Activated naive CD4-positive, alpha-beta T cell treated with anti-CD3 and anti-CD28 coated beads, Interleukin-2, amount 10 ng/mL, durations not matched to agents 7 days and 5 days (primary cell): Measurements from ENCODE around the gene MED12L.

Experiments
- CTCF ChIA-PET: fragments of 350-600 bp; sonication (Branson Sonifier 250); formaldehyde crosslinking; loops from one replicate; lab custom pipeline; 2021; ENCODE audit warnings: antibody characterized with exemption; lab: Charles Lee
- DNase-seq: peaks from one replicate; pipeline ENCODE4 v3.0.0-alpha.2; 2020
- H3K27ac Mint-ChIP-seq: one replicate; pipeline ENCODE4 v1.8.0; 2021; ENCODE audit warnings: mild to moderate bottlenecking, moderate library complexity, mixed read lengths
- H3K27me3 Mint-ChIP-seq: one replicate; pipeline ENCODE4 v1.8.0; 2021; ENCODE audit warnings: mild to moderate bottlenecking, mixed read lengths
- H3K36me3 Mint-ChIP-seq: one replicate; pipeline ENCODE4 v1.8.0; 2021; ENCODE audit warnings: mixed read lengths
- H3K4me1 Mint-ChIP-seq: one replicate; pipeline ENCODE4 v1.8.0; 2021; ENCODE audit warnings: mixed read lengths
- H3K4me3 Mint-ChIP-seq: one replicate; pipeline ENCODE4 v1.8.0; 2021; ENCODE audit warnings: mild to moderate bottlenecking, moderate library complexity, mixed read lengths
- H3K9me3 Mint-ChIP-seq: one replicate; pipeline ENCODE4 v1.8.0; 2021; ENCODE audit warnings: mixed read lengths

MED12L gene

GRCh38 chr3:151305775-151306151 is 220.3 kb downstream of the MED12L start:
- Mint-ChIP-seq H3K27ac (no peak overlapping the region), H3K4me1 (peaks cover 14% of the 10 kb centered on the region), H3K36me3 (no peaks in the 10 kb centered on the region), H3K4me3 (no peak overlapping the region), H3K9me3 (no peaks in the 10 kb centered on the region), H3K27me3 (peaks cover under 1% of the 10 kb centered on the region)
- no peak for DNase-seq
- CTCF ChIA-PET: interaction anchor here (0.9 to 2.9 kb wide), 5 partner anchors 16 to 149 kb away, joined by 3 to 10 read pairs (median 5); no protein-coding TSS in a partner anchor

GRCh38 chr3:151306168-151306810 is 220.8 kb downstream of the MED12L start:
- peaks cover 14% of the 10 kb centered on the region for H3K4me1 Mint-ChIP-seq
- no peak for DNase-seq
- no peaks in the 10 kb centered on the region for H3K27me3 Mint-ChIP-seq
- no peaks in the 10 kb centered on the region for H3K36me3 Mint-ChIP-seq
- CTCF ChIA-PET: interaction anchor here (0.8 to 2.2 kb wide), 8 partner anchors 16 to 139 kb away, joined by 3 to 8 read pairs (median 3); no protein-coding TSS in a partner anchor
- no peak overlapping the region for H3K27ac Mint-ChIP-seq
- no peak overlapping the region for H3K4me3 Mint-ChIP-seq
- no peaks in the 10 kb centered on the region for H3K9me3 Mint-ChIP-seq

- CTCF ChIA-PET: interaction anchor here (1.1 to 1.9 kb wide), 3 partner anchors 21 to 79 kb away, joined by 3 to 6 read pairs (median 3); no protein-coding TSS in a partner anchor
- no peaks in the 10 kb centered on the region for H3K36me3 Mint-ChIP-seq
- H3K27me3 Mint-ChIP-seq: no peaks in the 10 kb centered on the region
- H3K4me3 Mint-ChIP-seq: no peak overlapping the region
- no peaks in the 10 kb centered on the region for H3K9me3 Mint-ChIP-seq
- no peak overlapping the region for H3K27ac Mint-ChIP-seq
- peaks cover 14% of the 10 kb centered on the region for H3K4me1 Mint-ChIP-seq
- DNase-seq: no peak
These were observed 221.7 kb downstream of the MED12L start for GRCh38 chr3:151307131-151307530.

- no peak for DNase-seq
- H3K4me3 Mint-ChIP-seq: no peak overlapping the region
- H3K27ac Mint-ChIP-seq: no peak overlapping the region
- CTCF ChIA-PET: interaction anchor here (1.4 to 1.9 kb wide), 2 partner anchors 36 to 80 kb away, joined by 3 to 6 read pairs; no protein-coding TSS in a partner anchor
- no peaks in the 10 kb centered on the region for H3K27me3 Mint-ChIP-seq
- no peaks in the 10 kb centered on the region for H3K9me3 Mint-ChIP-seq
- H3K36me3 Mint-ChIP-seq: no peaks in the 10 kb centered on the region
- peaks cover 14% of the 10 kb centered on the region for H3K4me1 Mint-ChIP-seq
These were observed 222.4 kb downstream of the MED12L start for GRCh38 chr3:151307583-151308488.

- Mint-ChIP-seq H3K27me3 (no peaks in the 10 kb centered on the region), H3K36me3 (no peaks in the 10 kb centered on the region), H3K27ac (no peak overlapping the region), H3K4me3 (no peak overlapping the region), H3K9me3 (no peaks in the 10 kb centered on the region), H3K4me1 (peaks cover 14% of the 10 kb centered on the region)
- CTCF ChIA-PET: interaction anchor here (1.5 kb wide), 1 partner anchor 17 kb away, joined by 9 read pairs; no protein-coding TSS in a partner anchor
- DNase-seq: no peak
These were observed 224.1 kb downstream of the MED12L start for GRCh38 chr3:151309566-151309965.

GRCh38 chr3:151312972-151313371 is 227.5 kb downstream of the MED12L start:
- H3K4me1 Mint-ChIP-seq: peaks cover 6% of the 10 kb centered on the region
- CTCF ChIA-PET: interaction anchor here (1.2 kb wide), 1 partner anchor 15 kb away, joined by 3 read pairs; no protein-coding TSS in a partner anchor
- H3K4me3 Mint-ChIP-seq: no peak overlapping the region
- no peaks in the 10 kb centered on the region for H3K36me3 Mint-ChIP-seq
- DNase-seq: no peak
- H3K27ac Mint-ChIP-seq: no peak overlapping the region
- H3K27me3 Mint-ChIP-seq: no peaks in the 10 kb centered on the region
- H3K9me3 Mint-ChIP-seq: no peaks in the 10 kb centered on the region

GRCh38 chr3:151314137-151314536 is 228.7 kb downstream of the MED12L start:
- Mint-ChIP-seq H3K9me3 (no peaks in the 10 kb centered on the region), H3K27ac (no peak overlapping the region), H3K4me3 (no peak overlapping the region), H3K4me1 (peaks cover 6% of the 10 kb centered on the region), H3K27me3 (no peaks in the 10 kb centered on the region), H3K36me3 (no peaks in the 10 kb centered on the region)
- CTCF ChIA-PET: no interaction called here
- DNase-seq: no peak

- CTCF ChIA-PET: no interaction called here
- H3K27ac Mint-ChIP-seq: no peak overlapping the region
- H3K4me3 Mint-ChIP-seq: no peak overlapping the region
- peaks cover 6% of the 10 kb centered on the region for H3K4me1 Mint-ChIP-seq
- H3K36me3 Mint-ChIP-seq: no peaks in the 10 kb centered on the region
- no peaks in the 10 kb centered on the region for H3K27me3 Mint-ChIP-seq
- DNase-seq: no peak
- H3K9me3 Mint-ChIP-seq: no peaks in the 10 kb centered on the region
These were observed 229.1 kb downstream of the MED12L start for GRCh38 chr3:151314593-151314992.

- Mint-ChIP-seq H3K9me3 (no peaks in the 10 kb centered on the region), H3K27me3 (no peaks in the 10 kb centered on the region), H3K4me1 (peaks cover 6% of the 10 kb centered on the region), H3K4me3 (no peak overlapping the region), H3K27ac (no peak overlapping the region), H3K36me3 (no peaks in the 10 kb centered on the region)
- CTCF ChIA-PET: no interaction called here
- no peak for DNase-seq
These were observed 229.7 kb downstream of the MED12L start for GRCh38 chr3:151315136-151315535.

GRCh38 chr3:151315846-151316245 is 230.4 kb downstream of the MED12L start:
- DNase-seq: no peak
- Mint-ChIP-seq H3K4me1 (peaks cover 6% of the 10 kb centered on the region), H3K9me3 (no peaks in the 10 kb centered on the region), H3K36me3 (no peaks in the 10 kb centered on the region), H3K27ac (no peak overlapping the region), H3K27me3 (no peaks in the 10 kb centered on the region), H3K4me3 (no peak overlapping the region)
- CTCF ChIA-PET: interaction anchor here (0.9 to 1.2 kb wide), 2 partner anchors 88 to 109 kb away, joined by 3 to 6 read pairs; no protein-coding TSS in a partner anchor

- CTCF ChIA-PET: interaction anchor here (0.8 to 1.2 kb wide), 4 partner anchors 9 to 109 kb away, joined by 3 to 6 read pairs (median 4); no protein-coding TSS in a partner anchor
- no peak within 1 kb of the TSS for H3K4me3 Mint-ChIP-seq
- H3K36me3 Mint-ChIP-seq: no peaks in the 10 kb centered on the region
- no peak for DNase-seq
- no peak within 1 kb of the TSS for H3K27ac Mint-ChIP-seq
- no peaks in the 10 kb centered on the region for H3K27me3 Mint-ChIP-seq
- H3K4me1 Mint-ChIP-seq: peaks cover 6% of the 10 kb centered on the region
- H3K9me3 Mint-ChIP-seq: no peaks in the 10 kb centered on the region
These were observed 231.0 kb downstream of the MED12L start, which contains the start of gene GPR87 for GRCh38 chr3:151316267-151316991. TSS of gene GPR87 (minus strand) at chr3:151316820. CDS start at chr3:151300100, 16,720 bp downstream.

- Mint-ChIP-seq H3K4me3 (no peak overlapping the region), H3K4me1 (peaks cover 6% of the 10 kb centered on the region), H3K27me3 (no peaks in the 10 kb centered on the region), H3K9me3 (no peaks in the 10 kb centered on the region), H3K36me3 (no peaks in the 10 kb centered on the region), H3K27ac (no peak overlapping the region)
- DNase-seq: no peak
- CTCF ChIA-PET: no interaction called here
These were observed 232.8 kb downstream of the MED12L start for GRCh38 chr3:151318313-151318712.

GRCh38 chr3:151318991-151319390 is 233.5 kb downstream of the MED12L start:
- H3K4me1 Mint-ChIP-seq: peaks cover 6% of the 10 kb centered on the region
- no peak for DNase-seq
- H3K27ac Mint-ChIP-seq: no peak overlapping the region
- H3K27me3 Mint-ChIP-seq: peaks cover under 1% of the 10 kb centered on the region
- H3K4me3 Mint-ChIP-seq: no peak overlapping the region
- CTCF ChIA-PET: no interaction called here
- no peaks in the 10 kb centered on the region for H3K36me3 Mint-ChIP-seq
- H3K9me3 Mint-ChIP-seq: no peaks in the 10 kb centered on the region

- CTCF ChIA-PET: no interaction called here
- H3K27ac Mint-ChIP-seq: no peak overlapping the region
These were observed 234.2 kb downstream of the MED12L start for GRCh38 chr3:151319628-151320027.

More at GRCh38 chr3:151319628-151320027, 234.2 kb downstream of the MED12L start:
- Mint-ChIP-seq H3K36me3 (no peaks in the 10 kb centered on the region), H3K9me3 (no peaks in the 10 kb centered on the region), H3K27me3 (peaks cover 4% of the 10 kb centered on the region), H3K4me1 (peaks cover 6% of the 10 kb centered on the region), H3K4me3 (no peak overlapping the region)
- no peak for DNase-seq
